Endothelial cell of umbilical vein (primary cell): Measurements from ENCODE around the gene TRAPPC2. TPM values are rescaled to one million over a fixed set of nuclear protein-coding genes. Genes with fewer than 3 reads are reported as not detected.

Experiments used
- BruUV-seq: library from RNA; stranded (reverse); fragments of 400-500 nt; replicated peaks from 2 replicates; lab custom pipeline; 2021; lab: Mats Ljungman, UMichigan
- CTCF ChIA-PET: fragments of 300-600, 350-600 bp; sonication (Branson Sonifier 250); formaldehyde crosslinking; loops from one replicate; lab custom pipeline; 2021; ENCODE audit warnings: antibody characterized with exemption, inconsistent platforms; lab: Charles Lee
- POLR2A ChIA-PET: fragments of 300-600, 350-600 bp; sonication (Branson Sonifier 250); formaldehyde crosslinking; loops from one replicate; lab custom pipeline; 2021; ENCODE audit warnings: antibody characterized with exemption, inconsistent platforms; lab: Charles Lee
- DNase-seq: peaks from one replicate; pipeline ENCODE4 v3.0.0-alpha.2; 2011; ENCODE audit warnings: low read depth, low spot score
- FAIRE-seq: peaks from 2 replicates; lab custom pipeline; 2011; peaks lifted over from hg19 to GRCh38; lab: Jason Lieb, UNC
- H2AFZ ChIP-seq: 2 replicates; pipeline ENCODE4 v1.6.0; 2012; ENCODE audit warnings: low read depth, low read length, control low read depth, inconsistent platforms
- H3K27ac ChIP-seq: 2 replicates; pipeline ENCODE4 v1.5.1; 2011; ENCODE audit warnings: low read depth, mild to moderate bottlenecking, control low read depth, low read length, moderate library complexity; ENCODE audit not compliant: insufficient read depth
- H3K27me3 ChIP-seq, 2 experiments: 2 replicates each; pipeline versions ENCODE4 v1.6.0 to v1.6.1; 2011; ENCODE audit warnings: low read length in 2 of 2, mixed read lengths in 1 of 2; ENCODE audit not compliant: control insufficient read depth in 2 of 2, insufficient read depth in 2 of 2
- H3K36me3 ChIP-seq, 2 experiments: 2 replicates in 1 of 2; 3 replicates in 1 of 2; pipeline ENCODE4 v1.5.1; 2011; ENCODE audit warnings: low read length in 2 of 2, mild to moderate bottlenecking in 1 of 2, moderate library complexity in 1 of 2; ENCODE audit not compliant: control insufficient read depth in 2 of 2, insufficient read depth in 2 of 2; ENCODE audit errors: extremely low read depth in 1 of 2
- H3K4me1 ChIP-seq: 3 replicates; pipeline ENCODE4 v1.5.1; 2011; ENCODE audit warnings: mild to moderate bottlenecking, low read length; ENCODE audit not compliant: control insufficient read depth, insufficient read depth; ENCODE audit errors: extremely low read depth
- H3K4me2 ChIP-seq: 2 replicates; pipeline ENCODE4 v1.6.1; 2011; ENCODE audit warnings: low read length, control low read depth, mixed read lengths; ENCODE audit not compliant: insufficient read depth
- H3K4me3 ChIP-seq, 3 experiments: fragments of 200-600 bp in 1 of 3; sonication (generic), shearing (Covaris generic) in 1 of 3; replicated peaks in 1 of 3; 2 replicates each; pipeline ENCODE4 v1.5.1; 2011 to 2016; ENCODE audit warnings: control low read depth in 3 of 3, low read length in 3 of 3, mild to moderate bottlenecking in 2 of 3, inconsistent platforms in 1 of 3, low read depth in 1 of 3, moderate library complexity in 1 of 3; ENCODE audit not compliant: insufficient read depth in 1 of 3
- H3K79me2 ChIP-seq: 2 replicates; pipeline ENCODE4 v1.6.0; 2012; ENCODE audit warnings: low read length, inconsistent platforms; ENCODE audit not compliant: control insufficient read depth, insufficient read depth
- H3K9ac ChIP-seq: replicated peaks from 2 replicates; pipeline ENCODE3; 2011; ENCODE audit warnings: low read length, control low read depth; ENCODE audit not compliant: insufficient read depth; ENCODE audit errors: extremely low read depth
- H3K9me1 ChIP-seq: replicated peaks from 3 replicates; pipeline ENCODE4 v1.6.0; 2011; ENCODE audit warnings: mild to moderate bottlenecking, low read length; ENCODE audit not compliant: control insufficient read depth, insufficient read depth; ENCODE audit errors: extremely low read depth
- H3K9me3 ChIP-seq: replicated peaks from 2 replicates; pipeline ENCODE4 v1.5.1; 2012; ENCODE audit warnings: low read length, inconsistent platforms; ENCODE audit not compliant: control insufficient read depth, insufficient read depth
- H4K20me1 ChIP-seq: replicated peaks from 2 replicates; pipeline ENCODE3; 2011; ENCODE audit warnings: mild to moderate bottlenecking, low read length; ENCODE audit not compliant: control insufficient read depth, insufficient read depth; ENCODE audit errors: extremely low read depth
- CTCF ChIP-seq, 2 donors: IDR thresholded peaks; 1 replicate in 1 of 2; 2 replicates in 1 of 2; pipeline ENCODE4 v1.5.1; 2011; ENCODE audit warnings: low read length in 2 of 2, mild to moderate bottlenecking in 2 of 2, moderate library complexity in 2 of 2, control low read depth in 1 of 2, inconsistent platforms in 1 of 2, low read depth in 1 of 2; ENCODE audit not compliant: insufficient read depth in 1 of 2; ENCODE audit errors: extremely low read depth in 1 of 2
- EZH2 ChIP-seq: IDR thresholded peaks from 2 replicates; pipeline ENCODE4 v1.6.1; 2012; ENCODE audit warnings: borderline replicate concordance, low read depth, mild to moderate bottlenecking, moderate library complexity, low read length, inconsistent platforms; ENCODE audit not compliant: severe bottlenecking
- FOS ChIP-seq: IDR thresholded peaks from 2 replicates; pipeline ENCODE4 v1.6.1; 2011; ENCODE audit warnings: mild to moderate bottlenecking, low read length, moderate library complexity, borderline replicate concordance; ENCODE audit not compliant: insufficient read depth
- GATA2 ChIP-seq: IDR thresholded peaks from 2 replicates; pipeline ENCODE4 v1.7.0; 2011; ENCODE audit warnings: low read depth, mild to moderate bottlenecking, moderate library complexity, mixed read lengths, low read length; ENCODE audit not compliant: insufficient read length, insufficient read depth
- JUN ChIP-seq: IDR thresholded peaks from 2 replicates; pipeline ENCODE4 v1.6.1; 2011; ENCODE audit warnings: borderline replicate concordance, low read depth; ENCODE audit not compliant: insufficient read length, insufficient read depth
- MAX ChIP-seq: IDR thresholded peaks from 2 replicates; pipeline ENCODE4 v1.6.1; 2011; ENCODE audit not compliant: insufficient read depth, insufficient read length
- MYC ChIP-seq: IDR thresholded peaks from one replicate; pipeline ENCODE4 v1.6.1; 2011; ENCODE audit warnings: mild to moderate bottlenecking, low read depth, low read length
- POLR2A ChIP-seq: IDR thresholded peaks from 2 replicates; pipeline ENCODE4 v1.6.1; 2012; ENCODE audit warnings: low read depth, mild to moderate bottlenecking, control low read depth, low read length
- POLR2AphosphoS5 ChIP-seq: IDR thresholded peaks from 2 replicates; pipeline ENCODE4 v1.6.1; 2012; ENCODE audit warnings: low read depth, mild to moderate bottlenecking, control low read depth, low read length, moderate library complexity; ENCODE audit not compliant: insufficient read depth
- dilution Hi-C: fragments of 300-500 bp; cut with MboI; formaldehyde crosslinking; loops from one replicate; pipeline ENCODE4 v1.15.0; 2019; ENCODE audit warnings: low sequenced_read_pairs; ENCODE audit not compliant: extremely low pct_ligation_motif_present
- intact Hi-C: fragments of 100-400 bp; cut with micrococcal nuclease; formaldehyde crosslinking; loops from one replicate; pipeline ENCODE4 v1.10.0; 2022
- polyA plus RNA-seq, 4 experiments: library from polyadenylated mRNA; depleted of rRNA in 3 of 4; stranded (reverse) in 3 of 4; unstranded in 1 of 4; fragments of >200 nt; gene quantifications; 2 replicates each; pipeline versions ENCODE4 v1.2.1 to v1.2.3, GENCODE V29; 2011 to 2012; ENCODE audit warnings: missing spikeins in 1 of 4
- total RNA-seq: library from RNA; stranded (reverse); gene quantifications from 2 replicates; pipeline ENCODE4 v1.2.3, GENCODE V29; 2021

Gene TRAPPC2
- total and polyA plus RNA-seq, 2 donors (not counting 3 experiments of a cell fraction or from before 2014, with no cell fraction given), result 6.6 to 13.0 TPM

GRCh38 chrX:13774696-13775095 lies 40.3 kb upstream of the TRAPPC2 start:
- Histone ChIP-seq H3K9ac (no peak overlapping the region), H4K20me1 (no peaks in the 10 kb centered on the region), H2AFZ (no peak overlapping the region), H3K9me1 (no peaks in the 10 kb centered on the region), H3K4me1 (peaks cover 4% of the 10 kb centered on the region), H3K9me3 (no peaks in the 10 kb centered on the region), H3K4me2 (no peak overlapping the region), H3K36me3 (no peaks in the 10 kb centered on the region), H3K79me2 (no peaks in the 10 kb centered on the region), H3K27ac (no peak overlapping the region), H3K27me3 (no peaks in the 10 kb centered on the region), H3K4me3 (no peak overlapping the region)
- FAIRE-seq, result no peak
- no peak for TF ChIP-seq POLR2AphosphoS5
- no peak for TF ChIP-seq GATA2
- TF ChIP-seq CTCF (IDR thresholded peaks at IDR 0.05; ENCODE audit: extremely low read depth in 1 of 2, insufficient read depth in 1 of 2, low read depth in 1 of 2, low read length in 2 of 2), result no peak
- no peak for TF ChIP-seq MAX
- TF ChIP-seq POLR2A, result no peak
- TF ChIP-seq MYC, result no peak
- no peak for TF ChIP-seq EZH2
- TF ChIP-seq FOS, result no peak
- TF ChIP-seq JUN, result no peak
- BruUV-seq, result no TSS peak
- intact Hi-C loops, result no loop called here
- POLR2A ChIA-PET, result no interaction called here
- dilution Hi-C loops, result no loop called here
- CTCF ChIA-PET, result interaction anchor here (1.0 to 1.2 kb wide), 3 partner anchors 12 to 268 kb away, joined by 3 read pairs; no protein-coding TSS in a partner anchor
- no peak for DNase-seq
